Measurements from ENCODE around the gene DCUN1D3.

The DCUN1D3 gene

GRCh38 chr16:20918486-20919239 is 18.5 kb upstream of the DCUN1D3 start:
- no peak for DNase-seq

- no peak for DNase-seq
These were observed 16.8 kb upstream of the DCUN1D3 start for GRCh38 chr16:20916942-20917341.

DNA sequence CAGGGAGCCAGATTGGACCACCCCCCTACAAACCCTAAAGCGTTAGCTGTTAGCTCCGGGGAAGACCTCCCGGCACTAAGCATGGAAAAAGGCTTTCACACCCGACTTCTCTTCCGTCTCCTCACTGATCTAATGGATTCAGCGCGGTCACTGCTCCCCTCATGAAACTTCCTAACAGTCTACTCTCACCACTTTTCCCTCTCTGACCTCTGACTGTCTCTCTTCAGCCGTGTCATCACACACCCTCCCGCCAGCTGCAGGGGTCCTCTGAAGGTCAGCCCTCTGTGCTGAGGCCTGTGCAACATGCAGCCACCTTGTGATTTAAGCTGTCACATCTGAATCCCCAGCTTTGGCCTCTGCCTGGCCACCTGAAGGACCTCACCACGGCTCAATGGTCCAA is 16.1 kb upstream of the DCUN1D3 start:
- no peak for DNase-seq

DNA sequence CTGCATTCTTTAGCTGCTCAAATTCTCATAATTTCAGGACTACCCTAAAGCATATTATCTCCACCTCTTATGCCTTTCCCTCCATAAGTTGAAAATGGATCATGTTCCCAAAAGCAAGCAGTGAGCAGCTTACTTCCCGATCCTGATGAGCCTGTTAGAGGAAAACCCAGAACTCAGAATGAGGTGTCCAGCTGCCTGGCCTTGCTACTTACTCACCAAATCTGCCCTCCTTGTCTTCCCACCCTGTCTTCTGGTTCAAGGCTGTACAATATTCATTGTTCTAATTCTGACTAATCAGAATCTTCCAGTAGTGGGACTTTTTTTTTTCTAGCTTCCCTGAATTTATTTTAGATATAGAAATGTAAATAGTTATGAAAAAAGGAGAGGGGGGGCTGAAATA is 11.2 kb upstream of the DCUN1D3 start:
- DNase-seq = no peak

DNA sequence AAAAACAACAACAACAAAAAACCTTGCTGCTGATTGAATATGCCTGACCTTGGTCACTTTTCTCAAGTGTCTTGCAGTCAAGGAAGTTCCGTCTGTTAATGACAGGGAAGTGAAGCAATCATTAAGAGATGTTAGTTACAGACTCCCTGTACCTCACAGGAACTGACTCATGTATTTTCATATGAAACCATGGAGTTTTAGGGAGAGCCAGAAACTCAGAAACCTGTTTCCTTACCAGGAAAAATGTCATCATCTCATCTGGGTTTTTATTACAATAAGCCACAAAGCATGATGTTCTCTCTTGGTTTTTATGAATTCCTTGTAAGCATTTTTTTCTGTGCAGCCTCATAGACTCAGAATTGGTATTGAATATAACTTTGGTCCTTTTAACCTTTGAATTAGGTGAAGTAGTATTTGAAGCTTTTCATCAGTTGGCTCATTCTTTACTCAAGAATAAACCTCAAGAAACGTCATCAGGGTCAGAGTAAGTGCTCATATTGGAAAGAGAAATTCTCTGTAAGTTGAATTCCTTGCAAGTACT is 10.7 kb upstream of the DCUN1D3 start:
- no peak for DNase-seq

GRCh38 chr16:20906341-20907255 is 6.4 kb upstream of the DCUN1D3 start:
- DNase-seq = no peak

DNA sequence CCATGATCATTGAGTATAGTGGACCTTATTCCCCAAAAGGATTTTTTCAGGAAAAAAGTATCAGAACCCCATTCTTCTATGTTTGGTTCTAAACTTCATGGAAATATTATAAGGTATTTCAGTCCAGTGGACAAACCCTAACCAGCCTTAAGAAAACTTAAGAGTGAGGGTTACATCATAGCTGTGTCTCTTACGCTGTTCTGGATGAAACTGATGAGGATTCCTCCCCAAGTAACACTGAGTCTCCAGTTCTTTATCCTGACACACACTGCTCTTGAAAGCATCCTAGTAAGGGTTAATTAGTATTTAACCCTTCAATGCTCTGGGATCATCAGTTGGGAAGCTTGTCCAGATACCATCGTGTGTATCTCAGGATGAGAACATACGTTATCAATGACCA is 5.4 kb upstream of the DCUN1D3 start:
- no peak for DNase-seq

- no peak for DNase-seq
These were observed 4.4 kb upstream of the DCUN1D3 start for GRCh38 chr16:20904507-20905081.

DNA sequence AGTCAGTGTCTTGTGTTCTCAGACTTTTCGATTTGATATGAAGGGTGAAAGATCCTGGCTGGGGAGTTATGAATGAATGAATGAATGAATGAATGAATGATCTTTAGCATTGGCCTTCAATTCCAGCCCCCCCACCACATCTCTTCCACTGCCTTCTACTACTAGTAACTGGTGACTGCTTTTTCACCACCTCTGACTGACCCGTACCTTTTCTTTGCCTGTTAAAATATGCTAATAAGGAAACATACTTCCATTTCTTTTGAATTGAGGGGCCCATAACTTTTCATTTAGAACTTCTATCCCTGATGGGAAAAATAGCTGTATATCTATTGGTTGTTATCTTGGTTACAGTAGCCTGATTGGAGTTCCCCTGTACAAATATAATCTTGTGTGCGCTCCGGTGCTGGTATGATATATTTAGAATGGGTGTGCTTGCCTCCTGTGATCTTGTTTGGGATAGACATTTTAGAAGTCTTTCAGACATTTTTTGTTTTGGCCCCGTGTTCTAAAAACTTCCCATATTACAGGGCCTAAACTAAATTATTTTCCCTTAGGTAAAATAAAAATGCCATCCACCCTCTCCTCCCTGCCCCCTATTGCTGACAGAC is 3.8 kb upstream of the DCUN1D3 start:
- no peak for DNase-seq

DNA sequence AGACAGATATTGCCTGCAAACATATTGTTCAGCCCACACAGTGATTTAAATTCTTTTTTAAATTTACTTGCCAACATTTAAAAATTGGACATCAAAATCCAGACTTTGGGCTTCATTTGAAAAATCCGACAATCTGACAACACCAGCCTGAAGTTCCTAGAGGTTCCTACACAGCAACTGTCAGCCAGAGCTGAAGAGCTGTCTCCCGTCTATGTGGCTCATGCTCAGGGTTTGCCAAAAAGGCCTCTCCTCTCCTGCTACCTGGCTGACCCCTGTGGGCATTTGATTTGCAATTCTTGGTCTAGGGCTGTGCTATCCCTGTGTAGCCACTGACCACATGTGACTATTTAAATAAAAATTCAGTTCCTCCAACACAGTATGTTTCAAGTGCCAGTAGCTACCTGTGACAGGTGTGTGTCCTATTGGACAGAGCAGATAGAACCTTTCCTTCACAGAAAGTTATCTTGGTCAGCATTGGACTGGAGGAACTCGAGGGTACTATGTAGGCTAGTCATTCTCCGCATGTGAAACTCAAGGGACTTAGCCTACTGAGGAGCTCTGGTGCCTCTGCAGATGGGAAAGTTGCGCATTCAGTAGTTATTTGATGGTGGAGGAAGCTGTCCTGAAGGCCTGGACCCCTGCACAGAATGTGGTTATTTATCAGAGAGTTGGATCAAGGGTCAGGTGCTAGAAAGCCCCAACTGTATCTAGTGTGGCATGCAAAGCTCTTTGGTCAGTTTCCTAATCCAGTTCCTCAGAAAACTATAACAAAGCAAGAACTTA is 3.1 kb upstream of the DCUN1D3 start:
- no peak for DNase-seq

GRCh38 chr16:20902426-20902825 is 2.3 kb upstream of the DCUN1D3 start:
- DNase-seq = no peak

- peak; percentile 39 for DNase-seq
These were observed 1.4 kb upstream of the DCUN1D3 start for GRCh38 chr16:20901436-20902112.

DNA sequence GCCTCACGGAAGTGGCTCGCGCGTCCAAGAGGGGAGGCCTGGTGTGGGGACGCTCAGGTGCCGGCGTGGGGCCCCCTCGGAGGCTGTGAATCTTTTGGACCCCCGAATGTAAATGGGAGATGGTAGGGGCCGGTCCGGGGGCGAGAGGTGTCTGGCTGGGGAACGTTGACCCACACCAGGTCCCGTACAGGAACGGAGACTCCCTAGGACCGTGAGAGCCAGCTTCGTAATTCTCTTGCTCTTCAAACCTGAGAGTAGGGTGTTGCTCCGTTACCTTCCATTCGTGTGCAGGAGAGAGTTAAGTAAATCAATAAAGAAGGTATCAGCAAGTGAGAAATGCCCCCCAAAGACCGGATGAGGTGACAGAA is 894 bp upstream of the DCUN1D3 start:
- DNase-seq = no peak

GRCh38 chr16:20899477-20900298 is 470 bp downstream of the DCUN1D3 start:
- DNase-seq = no peak

DNA sequence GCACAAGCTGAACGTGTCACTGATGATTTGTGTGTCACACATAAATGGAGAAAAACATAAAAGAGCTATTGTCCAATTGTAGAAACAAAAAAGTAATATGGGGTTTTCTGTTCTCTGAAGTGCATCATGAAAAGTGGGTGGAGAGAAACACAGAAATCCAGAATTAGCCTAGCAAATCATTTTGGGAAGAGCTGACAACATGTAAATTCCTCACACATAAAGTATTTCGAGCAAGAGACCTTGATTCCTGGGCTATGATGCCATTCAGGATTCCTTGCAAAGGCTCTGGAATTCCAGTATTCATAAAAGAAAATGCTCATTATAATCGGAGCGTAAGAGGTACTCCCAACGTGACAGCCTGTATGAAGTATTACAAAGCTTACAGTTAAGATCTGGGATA is 1.1 kb downstream of the DCUN1D3 start:
- DNase-seq = no peak

- no peak for DNase-seq
These were observed 2.2 kb downstream of the DCUN1D3 start for GRCh38 chr16:20897922-20898321.

- no peak for DNase-seq
These were observed 2.8 kb downstream of the DCUN1D3 start for GRCh38 chr16:20897253-20897897.

GRCh38 chr16:20894388-20894787 is 5.8 kb downstream of the DCUN1D3 start:
- no peak for DNase-seq

- DNase-seq = no peak
These were observed 10.4 kb downstream of the DCUN1D3 start for GRCh38 chr16:20889625-20890275.

DNA sequence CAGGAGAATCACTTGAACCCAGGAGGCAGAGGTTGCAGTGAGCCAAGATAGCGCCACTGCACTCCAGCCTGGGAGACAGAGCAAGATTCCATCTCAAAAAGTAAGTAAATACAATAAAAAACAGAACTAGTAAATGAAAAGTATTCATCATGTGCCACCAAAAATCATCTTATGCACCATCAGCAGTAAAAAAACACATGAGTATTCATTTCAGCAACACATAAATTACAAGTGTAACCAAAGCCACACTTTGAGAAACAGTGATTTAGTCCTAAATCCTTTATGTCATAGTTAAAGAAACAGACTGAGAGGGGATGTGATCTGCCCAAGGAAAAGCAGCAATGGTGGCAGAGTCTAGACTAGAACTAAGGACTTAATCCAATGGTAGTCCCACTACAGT is 13.0 kb downstream of the DCUN1D3 start:
- no peak for DNase-seq
